Adipocyte (in vitro differentiated cells): ENCODE measurements around the gene FAM229A.
A peak's percentile ranks its signal among the peaks of the same experiment; 100 is the strongest.

Experiments used
- DNase-seq: peaks from one replicate; pipeline ENCODE4 v3.0.0-alpha.2; 2015; ENCODE audit warnings: low read depth
- H3K27me3 ChIP-seq: replicated peaks from 2 replicates; pipeline ENCODE4 v1.7.0; 2013; ENCODE audit warnings: mild to moderate bottlenecking, low read length, moderate library complexity; ENCODE audit not compliant: control insufficient read depth, insufficient read depth
- H3K36me3 ChIP-seq: 2 replicates; pipeline ENCODE4 v1.7.0; 2013; ENCODE audit warnings: low read length, mild to moderate bottlenecking, moderate library complexity; ENCODE audit not compliant: control insufficient read depth, insufficient read depth, severe bottlenecking
- H3K4me1 ChIP-seq: 2 replicates; pipeline ENCODE4 v1.7.0; 2013; ENCODE audit warnings: mild to moderate bottlenecking, low read length, moderate library complexity; ENCODE audit not compliant: control insufficient read depth, insufficient read depth
- H3K4me3 ChIP-seq: 2 replicates; pipeline ENCODE4 v1.7.0; 2013; ENCODE audit warnings: mild to moderate bottlenecking, low read length, moderate library complexity
- H3K9ac ChIP-seq: 2 replicates; pipeline ENCODE4 v1.7.0; 2013; ENCODE audit warnings: mild to moderate bottlenecking, low read length, moderate library complexity
- H3K9me3 ChIP-seq: 2 replicates; pipeline ENCODE4 v1.7.0; 2013; ENCODE audit warnings: mild to moderate bottlenecking, low read length, moderate library complexity; ENCODE audit not compliant: control insufficient read depth

FAM229A gene

DNA sequence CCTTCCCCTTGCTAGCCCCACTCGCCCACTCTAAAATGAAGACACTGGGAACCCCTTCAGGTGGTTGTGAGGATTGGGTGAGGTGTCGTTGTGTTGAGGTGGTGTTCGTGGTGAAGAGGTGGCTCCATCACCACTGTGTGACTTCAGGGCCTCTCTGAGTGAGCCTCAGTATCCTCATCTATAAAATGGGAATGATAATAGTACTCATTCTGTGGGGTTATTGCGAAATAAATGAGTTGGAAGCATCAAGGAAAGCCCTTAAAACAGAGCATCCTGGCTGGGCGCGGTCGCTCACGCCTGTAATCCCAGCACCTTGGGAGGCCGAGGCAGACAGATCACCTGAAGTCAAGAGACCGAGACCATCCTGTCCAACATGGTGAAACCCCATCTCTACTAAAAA is 19.6 kb downstream of the FAM229A start:
- Histone ChIP-seq H3K4me3 (no peak overlapping the region), H3K27me3 (no peaks in the 10 kb centered on the region), H3K9ac (no peak overlapping the region), H3K9me3 (no peaks in the 10 kb centered on the region), H3K4me1 (peaks cover 24% of the 10 kb centered on the region), H3K36me3 (no peaks in the 10 kb centered on the region)
- no peak for DNase-seq

DNA sequence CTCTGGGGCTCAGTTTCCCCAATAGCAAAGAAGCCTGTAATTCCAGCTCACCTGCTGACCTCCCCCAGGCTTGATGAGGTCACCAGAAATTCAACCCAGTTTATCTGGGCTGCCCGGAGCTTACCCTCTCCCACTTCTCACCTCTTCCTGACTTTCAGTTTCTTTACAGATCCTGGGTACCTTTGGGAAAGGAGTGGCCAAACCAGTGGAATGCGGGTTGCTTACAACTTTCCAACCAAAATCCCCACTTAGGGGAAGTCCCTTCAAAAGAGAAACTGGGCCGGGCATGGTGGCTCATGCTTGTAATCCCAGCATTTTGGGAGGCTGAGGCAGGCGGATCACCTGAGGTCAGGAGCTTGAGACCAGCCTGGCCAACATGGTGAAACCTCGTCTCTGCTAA is 20.3 kb downstream of the FAM229A start:
- H3K27me3 ChIP-seq = no peaks in the 10 kb centered on the region
- H3K9me3 ChIP-seq = no peaks in the 10 kb centered on the region
- H3K4me3 ChIP-seq = no peak overlapping the region
- no peaks in the 10 kb centered on the region for H3K36me3 ChIP-seq
- no peak overlapping the region for H3K9ac ChIP-seq
- H3K4me1 ChIP-seq = peaks cover 28% of the 10 kb centered on the region
- DNase-seq = no peak

DNA sequence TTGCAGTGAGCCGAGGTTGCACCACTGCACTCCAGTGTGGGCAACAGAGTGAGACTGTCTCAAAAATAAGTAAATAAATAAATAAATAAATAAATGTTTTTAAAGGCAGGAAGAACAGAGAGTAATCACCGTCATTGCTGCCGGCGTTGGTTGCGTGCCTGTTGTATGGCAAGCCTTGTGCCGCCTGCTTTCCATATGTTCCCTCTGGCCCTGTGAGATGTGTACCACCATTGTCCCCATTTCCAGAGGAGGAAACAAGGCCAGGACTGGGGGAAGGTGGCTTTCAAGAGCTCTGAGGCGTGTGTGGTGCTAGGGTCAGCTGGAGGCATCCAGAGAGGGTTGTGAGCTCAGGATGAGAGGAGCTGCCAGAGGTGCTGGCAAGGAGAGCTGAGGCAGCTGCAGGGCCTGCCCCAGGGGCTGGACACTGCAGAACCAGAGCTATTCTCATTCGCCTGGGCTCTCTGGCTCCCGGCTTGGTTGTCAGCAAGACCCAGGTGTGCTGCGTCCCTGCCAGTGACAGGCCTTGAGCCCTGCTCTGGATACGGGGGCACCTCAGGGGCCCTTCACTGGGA is 21.0 kb downstream of the FAM229A start:
- no peak for DNase-seq
- H3K4me1 ChIP-seq = peaks cover 35% of the 10 kb centered on the region

DNA sequence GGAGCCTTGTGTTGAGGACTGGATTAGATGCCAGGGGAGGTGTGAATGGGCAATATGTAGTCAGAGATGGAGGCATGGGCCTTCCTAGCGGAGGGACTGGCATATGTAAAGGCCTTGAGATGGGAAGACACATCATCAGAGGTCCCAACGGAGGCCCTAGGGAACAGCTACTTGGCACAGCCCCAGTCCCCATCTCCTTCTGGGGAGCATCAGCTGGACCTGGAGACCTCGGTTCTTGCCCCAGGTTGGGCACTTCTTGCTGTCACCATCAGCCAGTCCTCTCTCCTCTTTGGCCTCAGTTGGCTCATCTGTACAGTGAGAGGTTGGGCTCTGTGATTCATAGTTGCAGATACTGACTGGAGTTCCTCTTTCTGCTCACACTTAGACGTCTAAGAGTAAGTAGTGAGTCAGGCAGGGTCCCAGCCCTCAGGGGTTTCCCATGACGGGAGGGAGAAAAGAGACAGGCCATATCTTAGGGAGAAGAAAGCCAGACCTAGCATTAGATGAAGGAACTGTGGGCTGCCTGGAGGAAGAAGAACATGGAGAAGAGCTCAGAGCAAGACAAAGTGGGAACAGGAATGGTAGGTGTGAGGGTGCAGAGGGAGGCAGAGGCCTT is 22.8 kb downstream of the FAM229A start:
- no peak overlapping the region for H3K4me3 ChIP-seq
- H3K9me3 ChIP-seq = no peaks in the 10 kb centered on the region
- H3K36me3 ChIP-seq = no peaks in the 10 kb centered on the region
- DNase-seq = peak; percentile 32
- no peaks in the 10 kb centered on the region for H3K27me3 ChIP-seq
- no peak overlapping the region for H3K9ac ChIP-seq
- peaks cover 29% of the 10 kb centered on the region for H3K4me1 ChIP-seq

More for the DNA sequence above, 21.0 kb downstream of the FAM229A start:
- Histone ChIP-seq H3K27me3 (no peaks in the 10 kb centered on the region), H3K4me3 (no peak overlapping the region), H3K9ac (no peak overlapping the region), H3K9me3 (no peaks in the 10 kb centered on the region), H3K36me3 (no peaks in the 10 kb centered on the region)

DNA sequence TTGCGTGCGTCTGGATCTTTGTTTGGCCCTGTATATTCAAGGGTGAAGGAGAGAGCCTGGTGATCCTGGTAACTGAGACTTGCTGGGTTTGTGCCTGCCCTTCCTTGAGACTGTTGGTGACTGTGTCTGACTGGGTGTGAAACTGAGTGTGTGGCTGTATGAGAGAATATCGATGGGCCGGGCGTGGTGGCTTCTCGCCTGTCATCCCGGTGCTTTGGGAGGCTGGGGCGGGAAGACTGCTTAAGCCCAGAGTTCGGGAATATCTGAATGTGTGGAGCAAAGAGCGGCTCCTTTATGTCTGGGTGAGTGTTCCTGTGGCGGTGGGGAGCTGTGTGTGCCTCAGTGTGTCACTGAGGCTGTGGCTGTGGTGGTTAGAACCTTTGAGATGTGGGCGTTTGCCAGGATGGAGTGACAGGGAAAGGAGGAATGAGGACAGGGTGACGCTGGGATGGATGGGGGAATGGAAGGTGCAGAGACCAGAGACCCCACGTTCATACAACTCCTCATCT is 23.6 kb downstream of the FAM229A start:
- no peaks in the 10 kb centered on the region for H3K9me3 ChIP-seq
- peaks cover 35% of the 10 kb centered on the region for H3K4me1 ChIP-seq
- H3K36me3 ChIP-seq = no peaks in the 10 kb centered on the region
- no peaks in the 10 kb centered on the region for H3K27me3 ChIP-seq
- DNase-seq = no peak
- no peak overlapping the region for H3K4me3 ChIP-seq
- H3K9ac ChIP-seq = no peak overlapping the region

DNA sequence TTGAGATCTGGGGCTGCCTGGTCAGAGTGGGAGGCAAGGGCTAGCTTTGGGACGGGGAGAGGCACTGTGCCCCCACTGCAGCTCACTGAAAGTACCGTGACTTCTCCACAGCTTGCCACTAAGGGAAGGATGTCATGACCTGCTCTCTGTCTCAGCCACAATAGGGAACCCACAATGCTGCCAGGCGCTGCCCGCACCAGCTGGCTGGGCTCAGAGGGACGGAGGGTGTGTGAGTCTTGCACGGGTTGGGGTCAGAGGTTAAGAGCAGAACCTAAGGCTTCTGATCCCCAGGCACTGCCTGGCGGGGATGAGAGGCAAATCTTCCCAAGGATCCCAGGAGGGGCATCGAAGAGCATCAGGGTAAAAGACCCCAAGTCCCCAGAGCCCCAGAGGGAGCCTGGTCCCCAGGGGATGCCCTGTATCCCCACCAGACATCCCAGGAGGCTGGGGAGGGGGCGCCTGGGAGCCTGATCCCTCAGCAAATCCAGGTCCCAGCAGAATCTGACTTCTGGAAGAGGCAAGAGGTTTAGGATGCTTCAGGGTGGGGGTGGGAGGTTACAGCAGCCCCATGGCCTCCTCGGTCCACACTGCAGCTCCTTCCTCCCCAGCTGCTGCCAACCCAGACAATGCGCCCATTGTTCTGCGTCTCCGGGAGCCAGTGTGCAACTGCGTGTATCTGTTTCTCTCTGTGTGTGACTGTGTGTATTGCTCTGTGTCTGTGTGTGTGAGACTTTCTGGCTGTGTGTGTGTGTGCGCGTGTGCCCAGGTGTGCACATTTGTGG is 24.2 kb downstream of the FAM229A start:
- H3K27me3 ChIP-seq = no peaks in the 10 kb centered on the region
- peaks cover 5% of the 10 kb centered on the region for H3K36me3 ChIP-seq
- peaks cover 41% of the 10 kb centered on the region for H3K4me1 ChIP-seq
- H3K4me3 ChIP-seq = no peak overlapping the region
- DNase-seq = no peak
- no peak overlapping the region for H3K9ac ChIP-seq
- no peaks in the 10 kb centered on the region for H3K9me3 ChIP-seq

DNA sequence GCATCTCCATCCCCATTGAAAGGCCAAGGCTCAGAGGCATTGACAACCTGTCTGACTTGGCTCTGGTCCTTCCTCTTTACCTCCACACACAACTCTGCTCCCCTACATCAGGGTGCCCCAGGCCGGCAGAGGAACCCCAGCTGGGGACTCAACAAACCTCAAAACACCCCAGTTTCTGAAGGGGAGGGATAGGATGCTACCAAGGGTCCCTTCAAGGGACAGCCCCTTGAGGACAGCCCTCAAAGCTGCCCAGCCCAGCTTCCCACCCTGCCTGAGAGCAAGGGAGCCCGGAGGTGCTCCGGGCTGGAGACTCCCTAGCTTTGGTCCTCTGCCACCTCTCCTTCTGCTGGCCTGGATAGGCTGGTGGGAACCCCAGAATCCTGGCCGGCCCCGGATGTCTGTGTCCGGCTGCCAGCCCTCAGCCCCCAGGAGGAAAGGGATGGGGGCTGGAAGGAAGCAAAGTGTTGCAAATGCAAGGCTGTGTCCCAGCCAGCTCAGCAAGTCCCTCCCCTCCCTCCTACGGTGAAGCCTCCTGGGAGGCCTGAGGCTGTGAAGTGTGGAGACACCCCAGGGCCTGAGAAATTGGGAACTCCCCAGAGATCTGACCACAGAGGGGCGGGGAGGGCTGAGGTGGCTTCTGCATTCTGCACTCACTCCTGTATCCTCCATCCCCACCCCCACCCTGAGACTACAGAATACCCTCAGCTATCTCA is 25.2 kb downstream of the FAM229A start:
- peaks cover 42% of the 10 kb centered on the region for H3K4me1 ChIP-seq
- no peak overlapping the region for H3K4me3 ChIP-seq
- no peaks in the 10 kb centered on the region for H3K9me3 ChIP-seq
- peaks cover 5% of the 10 kb centered on the region for H3K36me3 ChIP-seq
- H3K9ac ChIP-seq = no peak overlapping the region
- no peak for DNase-seq
- no peaks in the 10 kb centered on the region for H3K27me3 ChIP-seq

DNA sequence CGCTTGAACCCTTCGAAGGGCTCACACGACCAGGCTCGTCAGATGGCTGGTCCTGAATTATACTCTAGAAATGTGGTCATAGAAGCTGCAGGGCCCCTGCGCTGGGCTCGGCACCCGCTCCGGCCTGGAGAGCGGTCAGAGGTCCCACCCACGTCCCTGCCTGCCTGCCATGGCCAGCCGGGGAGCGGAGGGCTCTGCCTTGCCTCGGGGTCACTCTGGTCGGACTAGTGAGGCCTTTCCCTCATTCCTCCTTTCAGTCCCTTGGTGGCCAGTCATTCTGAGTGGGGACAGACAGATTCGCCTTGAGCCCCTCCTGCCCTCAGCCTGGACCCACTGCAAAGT is 25.7 kb downstream of the FAM229A start:
- Histone ChIP-seq H3K4me1 (peaks cover 42% of the 10 kb centered on the region), H3K27me3 (no peaks in the 10 kb centered on the region), H3K9me3 (no peaks in the 10 kb centered on the region), H3K9ac (no peak overlapping the region), H3K36me3 (peaks cover 8% of the 10 kb centered on the region), H3K4me3 (peak overlapping the region; percentile 8)
- DNase-seq = no peak

DNA sequence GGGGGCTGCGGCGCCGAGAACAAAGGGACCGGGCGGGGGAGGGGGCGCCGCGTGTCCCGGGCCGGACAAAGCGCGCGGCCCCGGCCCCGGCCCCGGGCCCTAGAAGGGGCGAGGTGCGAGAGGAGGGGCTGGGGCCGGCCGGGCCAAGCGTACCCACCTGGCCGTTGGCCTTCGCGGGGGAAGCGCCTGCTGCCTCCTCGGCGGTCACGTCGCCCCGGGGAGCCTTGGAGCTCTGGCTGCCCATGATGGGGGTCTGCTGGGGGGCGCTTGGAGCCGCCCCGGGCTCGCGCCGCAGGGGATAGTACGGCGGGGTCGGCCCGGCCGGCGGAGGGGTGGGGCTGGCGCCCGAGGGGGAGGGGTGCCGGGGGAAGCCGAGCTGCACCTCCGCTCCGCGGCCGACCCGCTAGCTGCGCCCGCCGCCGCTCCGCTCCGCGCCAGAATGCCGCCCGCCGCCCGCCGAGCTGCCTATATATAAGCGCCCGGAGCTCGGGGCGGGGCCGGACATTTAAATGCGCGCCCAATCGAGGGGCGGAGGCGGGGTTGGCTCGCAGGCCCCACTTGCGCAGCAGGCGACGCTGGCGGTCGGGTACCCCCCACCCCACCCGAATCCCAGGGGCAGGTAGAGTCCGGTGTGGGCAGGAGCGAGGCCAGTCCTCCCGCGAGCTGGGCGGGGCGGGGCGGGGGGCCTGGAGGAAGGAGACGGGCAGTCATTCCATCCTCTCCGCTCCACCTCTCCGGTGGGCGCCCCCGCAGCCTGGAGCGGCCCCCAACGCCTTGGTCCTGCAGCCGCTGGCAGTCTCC is 26.3 kb downstream of the FAM229A start, which contains the start of gene MARCKSL1:
MARCKSL1 (minus strand) TSS at position 444 of the 801 bp plus-strand sequence; CDS start at position 244, 200 bp downstream.
- DNase-seq = peak; percentile 88
- Histone ChIP-seq H3K9ac (peak within 1 kb of the TSS; percentile 82), H3K4me3 (peak within 1 kb of the TSS; percentile 82), H3K36me3 (peaks cover 13% of the 10 kb centered on the region), H3K27me3 (no peaks in the 10 kb centered on the region), H3K4me1 (peaks cover 42% of the 10 kb centered on the region), H3K9me3 (no peaks in the 10 kb centered on the region)

DNA sequence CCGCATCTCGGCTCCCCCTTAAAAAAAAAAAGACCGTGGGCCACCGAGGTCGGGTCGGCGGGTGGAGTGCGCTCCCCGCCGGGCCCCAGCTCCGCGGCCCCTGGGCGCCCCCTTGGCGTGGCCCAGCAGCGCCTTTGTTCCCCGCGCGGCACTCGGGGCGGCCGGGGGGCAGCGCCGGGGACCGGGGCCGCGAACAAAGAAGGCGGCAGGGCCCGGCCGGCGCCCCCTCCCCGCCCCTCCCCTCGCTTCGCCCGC is 26.8 kb downstream of the FAM229A start:
- peaks cover 13% of the 10 kb centered on the region for H3K36me3 ChIP-seq
- DNase-seq = no peak
- peaks cover 42% of the 10 kb centered on the region for H3K4me1 ChIP-seq
- H3K9me3 ChIP-seq = no peaks in the 10 kb centered on the region
- peak overlapping the region; percentile 82 for H3K9ac ChIP-seq
- no peaks in the 10 kb centered on the region for H3K27me3 ChIP-seq
- peak overlapping the region; percentile 82 for H3K4me3 ChIP-seq
